ENCODE measurements around the gene NFATC4.
A peak's percentile ranks its signal among the peaks of the same experiment; 100 is the strongest.
"Not testable (repeated sequence)": the region's sequence is repeated elsewhere in the genome, so short reads cannot be mapped to it uniquely, and the experiment has no call there.

NFATC4 gene

DNA sequence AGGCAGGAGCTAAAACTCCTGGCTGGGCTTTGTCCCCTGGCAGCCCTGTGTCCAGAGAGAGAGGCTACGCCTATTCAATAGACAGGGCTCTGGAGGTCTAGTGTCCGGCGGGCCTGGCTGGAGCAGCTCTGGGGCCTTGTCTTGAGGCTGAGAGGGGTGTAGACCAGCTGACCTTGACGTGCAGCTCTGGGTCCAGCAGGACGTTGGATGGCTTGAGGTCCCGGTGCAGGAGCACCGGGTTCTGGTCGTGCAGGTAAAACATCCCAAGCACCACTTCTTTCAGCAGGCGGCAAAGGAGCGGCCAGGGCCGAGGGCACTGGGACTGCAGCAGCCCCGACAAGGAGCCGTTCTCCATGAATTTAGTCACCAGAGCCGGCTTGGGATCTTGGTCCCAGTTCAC is 29.1 kb upstream of the NFATC4 start:
- DNase-seq (ENCODE audit: extremely low read depth in 1 of 2, low read depth in 1 of 2) = no peak

DNA sequence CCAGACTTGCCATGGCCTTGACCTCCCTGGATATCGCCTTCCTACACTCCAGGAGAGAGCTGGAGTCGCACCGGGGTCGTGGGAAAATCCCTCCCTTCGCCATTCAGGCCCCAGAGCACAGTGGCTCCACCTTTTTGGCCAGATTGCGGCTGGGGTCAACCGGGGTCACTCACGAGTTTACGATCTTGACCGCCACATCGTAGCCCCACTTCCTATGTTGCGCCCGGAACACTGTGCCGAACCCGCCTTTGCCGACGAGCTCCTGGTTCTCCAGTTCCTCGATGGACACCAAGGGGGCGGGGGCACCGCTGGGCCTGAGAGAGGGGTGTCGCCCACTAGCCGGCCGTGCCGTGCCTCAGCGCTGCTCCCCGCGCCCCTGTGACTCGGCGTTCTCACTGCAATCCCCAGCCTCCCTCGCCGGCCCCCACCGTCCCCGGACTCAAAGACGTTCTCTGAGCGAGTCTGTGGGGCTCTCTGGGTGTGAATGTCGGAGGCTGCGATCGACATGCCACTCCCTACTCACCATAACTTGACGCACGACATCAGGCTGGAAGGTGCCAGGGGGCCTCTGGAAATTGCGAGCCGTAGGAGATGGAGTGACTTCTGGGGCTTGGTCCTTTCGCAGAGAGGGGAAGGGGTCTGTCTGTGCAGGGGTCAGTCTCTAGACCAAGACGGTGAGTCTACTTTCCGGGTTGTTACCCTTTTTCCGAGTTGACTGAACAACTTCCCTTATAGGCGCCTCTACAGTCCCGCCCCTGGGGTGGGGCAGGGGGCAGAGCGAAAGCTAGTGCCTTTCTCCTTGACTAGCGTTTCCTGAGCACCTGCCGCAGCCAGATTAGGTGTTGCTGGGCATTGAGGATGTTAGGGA is 28.5 kb upstream of the NFATC4 start, which contains the start of gene RIPK3:
TSS of gene RIPK3 (minus strand) at position 708 of the 868 bp plus-strand sequence. CDS start at position 543, 165 bp downstream.
- DNase-seq (ENCODE audit: extremely low read depth in 1 of 2, low read depth in 1 of 2) = peak in 1 of 2 donors; percentile 50

DNA sequence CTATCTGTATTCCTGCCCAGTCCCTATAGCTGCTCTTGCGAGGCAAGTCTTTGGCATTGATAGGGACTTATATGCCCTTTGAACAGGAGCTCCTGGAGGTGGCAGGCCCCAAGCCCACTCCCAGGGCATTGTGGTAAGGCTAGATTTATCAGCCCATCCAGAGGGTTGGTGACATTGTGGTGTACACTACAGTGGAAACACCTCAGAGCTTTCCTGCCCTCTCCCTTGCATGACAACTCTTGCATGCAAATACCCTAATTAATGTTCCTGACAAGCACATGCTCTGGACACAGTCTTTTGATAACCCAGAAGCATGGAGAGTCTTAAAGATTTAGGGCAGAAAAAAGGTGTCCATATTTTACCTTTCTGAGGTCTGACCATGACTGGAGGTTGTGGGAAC is 27.4 kb upstream of the NFATC4 start:
- DNase-seq (ENCODE audit: extremely low read depth in 1 of 2, low read depth in 1 of 2) = no peak

DNA sequence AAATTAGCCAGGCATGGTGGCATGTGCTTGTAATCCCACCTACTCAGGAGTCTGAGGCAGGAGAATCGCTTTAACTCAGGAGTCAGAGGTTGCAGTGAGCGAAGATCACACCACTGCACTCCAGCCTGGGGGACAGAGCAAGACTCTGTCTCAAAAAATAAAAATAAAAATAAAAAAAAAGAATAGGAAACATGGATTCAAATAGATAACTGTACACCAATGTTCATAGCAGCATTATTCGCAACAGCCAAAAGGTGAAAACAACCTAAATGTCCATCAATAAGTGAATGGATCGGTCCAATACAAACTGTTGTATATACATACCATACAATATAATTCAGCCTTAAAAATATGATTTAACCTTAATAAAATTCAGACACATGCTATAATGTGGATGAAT is 25.1 kb upstream of the NFATC4 start:
- DNase-seq (ENCODE audit: extremely low read depth in 1 of 2, low read depth in 1 of 2) = no peak

DNA sequence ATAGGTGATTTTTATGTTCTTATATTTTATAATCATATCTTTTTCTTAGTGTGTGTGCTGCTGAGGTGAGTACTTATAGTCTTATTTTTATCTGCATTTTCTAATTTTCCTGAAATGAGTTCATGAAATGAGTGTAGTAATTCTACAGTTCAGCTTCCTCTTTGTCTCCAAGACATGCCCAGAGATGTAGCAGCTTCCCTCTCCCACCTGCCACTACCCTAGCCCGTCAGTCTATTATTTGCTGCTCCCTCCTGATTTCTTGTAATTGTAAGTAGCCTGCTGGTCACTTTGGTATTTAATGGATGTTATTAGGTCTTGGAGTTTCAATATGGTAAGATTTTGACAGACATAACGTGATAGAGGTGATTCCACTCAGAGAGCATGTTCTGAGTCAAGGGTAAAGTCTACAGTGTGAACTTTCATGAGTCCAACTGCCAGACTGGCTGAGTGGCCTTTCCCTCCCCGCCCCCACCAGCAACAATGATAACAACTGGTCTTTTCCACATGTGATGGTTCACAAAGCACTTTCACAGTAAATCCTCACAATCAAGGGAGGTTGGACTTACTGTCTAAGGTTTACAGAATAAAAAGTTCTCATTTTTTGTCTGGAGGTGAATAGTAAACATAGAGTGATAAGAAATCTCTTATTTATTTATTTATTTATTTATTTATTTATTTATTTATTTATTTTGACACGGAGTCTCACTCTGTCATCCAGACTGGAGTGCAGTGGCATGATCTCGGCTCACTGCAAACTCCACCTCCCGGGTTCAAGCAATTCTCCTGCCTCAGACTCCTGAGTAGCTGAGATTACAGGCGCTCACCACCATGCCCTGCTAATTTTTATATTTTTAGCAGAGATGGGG is 24.0 kb upstream of the NFATC4 start:
- DNase-seq (ENCODE audit: extremely low read depth in 1 of 2, low read depth in 1 of 2) = no peak

DNA sequence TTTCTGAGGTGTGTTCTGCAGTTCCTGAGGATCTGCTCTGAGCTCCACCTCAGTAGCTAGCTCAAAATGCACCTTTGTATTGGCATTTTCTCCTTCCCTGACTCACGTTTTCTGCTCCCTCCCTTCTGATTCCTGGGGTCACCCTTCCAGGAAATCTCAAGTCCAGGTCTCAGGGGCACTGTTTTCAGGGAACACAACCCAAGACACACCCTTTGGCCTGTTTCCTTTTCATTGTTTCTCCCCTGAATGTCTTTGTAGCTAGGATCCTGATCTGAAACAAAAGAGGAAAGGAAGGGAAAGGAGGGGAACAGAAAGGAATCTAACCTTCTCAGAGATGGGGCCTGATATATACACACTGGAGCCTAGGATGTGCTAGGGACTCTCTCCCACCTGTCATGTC is 20.9 kb upstream of the NFATC4 start:
- no peak for DNase-seq (ENCODE audit: extremely low read depth in 1 of 2, low read depth in 1 of 2)

DNA sequence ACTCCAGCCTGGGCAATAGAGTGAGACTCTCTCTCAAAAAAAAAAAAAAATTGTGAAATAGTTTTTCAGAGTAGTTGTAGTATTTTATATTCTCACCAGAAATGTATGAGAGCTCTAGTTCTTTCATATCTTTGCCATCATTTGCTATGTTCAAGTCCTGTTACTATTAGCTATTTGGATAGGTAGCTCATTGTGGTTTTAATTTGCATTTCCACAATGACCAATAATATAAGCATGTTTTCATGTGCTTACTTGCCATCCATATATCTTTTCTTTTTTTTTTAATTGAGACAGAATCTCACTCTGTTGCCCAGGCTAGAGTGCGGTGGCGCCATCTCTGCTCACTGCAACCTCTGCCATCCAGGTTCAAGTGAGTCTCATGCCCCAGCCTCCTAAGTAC is 19.8 kb upstream of the NFATC4 start:
- DNase-seq (ENCODE audit: extremely low read depth in 1 of 2, low read depth in 1 of 2) = no peak

DNA sequence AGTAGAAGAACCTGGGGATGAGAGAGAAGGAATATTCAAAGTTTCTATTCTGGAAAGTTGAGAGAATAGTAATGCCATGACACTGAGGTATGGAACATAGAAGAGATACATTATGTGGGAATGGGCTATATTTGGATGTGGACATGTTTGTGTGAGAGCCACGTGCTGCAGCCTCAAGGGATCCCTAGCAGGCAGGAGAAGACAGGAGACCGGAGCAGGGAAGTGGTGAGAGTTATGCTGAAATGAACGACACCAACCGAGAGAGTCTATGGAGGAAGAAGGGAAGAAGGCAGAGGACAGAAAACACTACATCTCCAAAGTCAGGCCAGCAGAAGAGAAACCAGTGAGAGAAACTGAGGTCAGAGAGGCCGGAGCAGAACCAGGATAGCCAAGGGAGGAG is 18.2 kb upstream of the NFATC4 start:
- no peak for DNase-seq (ENCODE audit: extremely low read depth in 1 of 2, low read depth in 1 of 2)

DNA sequence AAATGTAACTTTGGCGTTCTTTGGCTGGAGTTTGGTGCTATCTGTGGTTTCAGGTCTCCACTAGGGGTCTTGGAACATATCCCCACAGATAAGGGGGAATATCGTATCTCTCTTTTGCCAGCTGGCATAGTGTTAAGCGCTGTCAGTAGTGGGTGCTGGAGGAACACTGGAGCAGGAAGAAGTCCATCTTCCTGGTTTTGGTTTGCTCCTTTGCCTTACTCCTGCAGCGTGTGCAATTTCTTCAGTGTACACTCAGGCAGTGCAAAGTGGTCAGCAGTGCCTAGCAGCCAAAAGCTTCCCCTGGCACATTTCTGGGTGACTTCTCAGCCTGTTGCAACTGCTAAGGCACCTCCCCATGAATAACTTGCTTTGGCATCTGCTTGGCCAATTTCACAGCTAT is 16.5 kb upstream of the NFATC4 start:
- DNase-seq (ENCODE audit: extremely low read depth in 1 of 2, low read depth in 1 of 2) = no peak

DNA sequence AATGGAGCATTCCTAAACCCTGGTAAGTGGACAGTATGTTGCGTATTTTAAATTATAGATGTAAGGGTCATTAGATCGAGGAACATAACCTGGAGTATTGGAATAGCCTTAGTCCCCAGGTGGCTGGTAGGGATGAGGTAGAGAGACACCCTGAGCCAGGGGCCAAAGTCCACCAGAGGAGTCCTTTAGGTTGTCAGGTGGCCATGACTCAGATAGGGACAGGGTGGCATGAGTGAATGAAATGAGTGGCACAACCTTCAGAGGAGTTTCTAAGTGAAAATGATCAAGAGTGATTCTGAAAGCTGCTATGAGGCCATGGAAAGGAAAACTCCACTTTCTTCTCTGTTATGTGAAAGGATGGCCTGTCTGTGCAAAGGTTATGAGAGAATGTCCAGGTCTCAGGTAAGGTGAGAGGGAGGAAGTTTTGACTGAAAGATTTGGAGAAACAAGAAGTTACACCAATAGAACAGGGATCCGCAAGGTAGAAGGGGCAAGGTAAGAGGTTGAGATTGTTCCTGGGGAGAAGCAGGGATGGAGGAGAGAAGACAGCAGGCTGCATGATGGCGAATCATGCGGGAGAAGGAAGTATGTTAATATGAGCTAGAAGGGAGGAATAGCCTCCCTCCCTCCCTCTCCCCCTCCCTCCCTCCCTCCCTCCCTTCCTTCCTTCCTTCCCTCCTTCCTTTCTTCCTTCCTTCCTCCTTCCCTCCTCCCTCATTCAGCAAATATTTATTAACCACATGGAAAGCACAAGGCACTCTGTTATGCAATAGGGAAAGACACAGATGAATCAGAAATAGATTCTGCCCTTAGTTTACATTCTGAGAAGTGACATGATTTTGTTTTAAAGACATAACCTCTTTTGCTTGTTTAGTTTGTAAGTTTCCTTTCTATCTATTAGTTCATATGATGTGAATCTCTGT is 14.2 kb upstream of the NFATC4 start:
- DNase-seq (ENCODE audit: extremely low read depth in 1 of 2, low read depth in 1 of 2) = no peak

DNA sequence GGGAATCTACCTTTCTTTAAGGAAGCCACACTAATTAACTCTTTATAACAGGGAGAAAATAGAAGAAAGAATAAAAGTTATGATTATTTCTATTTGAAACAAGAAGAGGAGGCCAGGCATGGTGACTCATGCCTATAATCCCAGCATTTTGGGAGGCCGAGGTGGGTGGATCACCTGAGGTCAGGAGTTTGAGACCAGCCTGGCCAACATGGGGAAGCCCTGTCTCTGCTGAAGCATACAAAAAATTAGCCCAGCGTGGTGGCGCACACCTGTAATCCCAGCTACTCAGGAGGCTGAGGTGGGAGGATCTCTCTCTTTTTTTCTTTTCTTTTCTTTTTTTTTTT is 13.5 kb upstream of the NFATC4 start:
- DNase-seq (ENCODE audit: extremely low read depth in 1 of 2, low read depth in 1 of 2) = not testable (repeated sequence)

DNA sequence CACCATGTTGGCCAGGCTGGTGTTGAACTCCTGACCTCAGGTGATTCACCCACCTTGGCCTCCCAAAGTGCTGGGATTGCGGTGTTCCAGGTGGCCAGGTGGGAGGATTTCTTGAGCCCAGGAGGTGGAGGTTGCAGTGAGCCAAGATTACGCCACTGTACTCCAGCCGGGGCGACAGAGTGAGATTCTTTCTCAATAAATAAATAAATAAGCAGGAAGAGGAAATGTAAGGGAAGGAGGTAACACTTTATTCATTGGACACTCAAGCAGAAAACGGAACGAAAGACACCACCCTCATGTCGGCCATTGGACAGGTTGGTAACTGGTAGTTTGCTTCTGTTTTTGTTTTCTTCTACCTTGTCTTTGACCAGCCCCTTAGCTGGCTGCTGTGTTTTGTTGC is 13.0 kb upstream of the NFATC4 start:
- DNase-seq (ENCODE audit: extremely low read depth in 1 of 2, low read depth in 1 of 2) = no peak

DNA sequence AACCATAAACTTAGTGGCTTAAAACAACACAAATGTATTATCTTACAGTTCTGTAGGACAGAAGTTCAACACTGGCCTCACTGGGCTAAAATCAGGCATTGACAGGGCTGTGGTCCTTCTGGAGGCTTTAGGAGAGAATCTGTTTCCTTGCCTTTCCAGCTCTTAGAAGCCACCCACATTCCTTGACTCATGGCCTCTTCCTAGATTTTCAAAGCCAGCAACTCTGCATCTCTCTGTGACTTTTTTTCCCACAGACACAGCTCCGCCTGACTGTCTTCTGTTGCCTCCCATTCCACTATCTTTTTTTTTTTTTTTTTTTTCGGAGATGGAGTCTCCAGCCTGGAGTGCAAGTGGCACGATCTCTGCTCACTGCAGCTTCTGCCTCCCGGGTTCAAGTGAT is 11.8 kb upstream of the NFATC4 start:
- DNase-seq (ENCODE audit: extremely low read depth in 1 of 2, low read depth in 1 of 2) = no peak

DNA sequence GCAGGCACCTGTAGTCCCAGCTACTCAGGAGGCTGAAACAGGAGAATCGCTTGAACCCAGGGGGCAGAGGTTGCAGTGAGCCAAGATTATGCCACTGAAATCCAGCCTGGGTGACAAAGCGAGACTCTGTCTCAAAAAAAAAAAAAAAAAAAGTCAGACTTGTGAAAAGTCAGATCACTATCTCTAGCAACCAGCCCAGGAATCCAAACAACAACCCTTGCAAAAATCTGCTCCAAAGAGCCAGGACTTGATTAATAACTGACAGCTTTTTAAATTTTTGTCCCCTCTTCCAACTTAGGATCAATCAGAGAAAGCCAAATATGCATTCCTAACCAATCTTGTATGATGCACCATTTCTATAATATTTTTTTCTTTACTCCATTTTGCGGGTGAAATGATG is 7.7 kb upstream of the NFATC4 start:
- DNase-seq (ENCODE audit: extremely low read depth in 1 of 2, low read depth in 1 of 2) = no peak

DNA sequence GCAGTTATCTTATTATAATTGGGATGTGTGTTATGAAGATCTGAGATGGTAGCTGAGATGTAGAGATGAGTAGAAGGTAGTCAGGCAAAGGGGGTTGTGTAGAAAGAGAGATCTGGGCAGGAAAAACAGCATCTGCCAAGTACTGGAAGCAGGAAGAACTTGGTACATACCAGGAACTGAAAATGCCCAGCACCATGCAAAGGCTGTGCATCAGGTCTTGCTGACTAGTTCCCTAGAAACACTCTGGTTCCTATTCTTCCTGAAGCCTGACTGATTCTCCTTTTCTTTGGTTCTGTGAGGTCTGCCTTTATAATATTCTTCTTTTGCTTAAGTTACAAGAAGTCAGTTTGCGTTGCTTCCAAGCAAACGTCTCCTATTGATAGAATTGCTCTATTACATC is 6.7 kb upstream of the NFATC4 start:
- no peak for DNase-seq (ENCODE audit: extremely low read depth in 1 of 2, low read depth in 1 of 2)

DNA sequence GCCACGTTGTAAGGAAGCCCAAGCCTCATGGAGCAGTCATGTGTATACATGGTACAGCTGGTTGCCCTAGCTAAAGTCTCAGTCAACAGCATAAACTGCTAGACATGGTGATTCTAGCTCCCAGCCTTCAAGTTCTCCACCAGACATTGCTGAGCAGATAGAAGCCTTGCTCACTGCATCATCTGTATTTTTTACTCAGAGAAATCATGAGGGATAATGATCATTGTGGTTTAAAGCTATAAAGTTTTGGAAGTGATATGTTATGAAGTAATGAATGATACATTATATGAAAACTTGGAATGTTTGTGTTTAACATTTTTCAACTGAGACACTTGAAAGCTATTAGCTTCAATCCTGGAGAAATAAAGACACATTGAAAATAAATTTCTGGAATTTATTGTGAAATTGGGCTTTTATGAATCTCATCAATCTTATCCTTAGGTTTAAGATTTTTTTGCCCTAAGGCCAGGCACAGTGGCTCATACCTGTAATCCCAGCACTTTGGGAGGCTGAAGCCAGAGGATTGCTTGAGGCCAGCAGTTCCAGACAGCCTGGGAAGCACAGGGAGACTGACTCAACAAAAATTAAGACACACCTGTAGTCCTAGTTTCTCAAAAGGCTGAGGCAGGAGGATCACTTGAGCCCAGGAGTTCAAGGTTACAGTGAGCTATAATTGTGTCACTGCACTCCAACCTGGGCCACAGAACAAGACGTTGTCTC is 5.6 kb upstream of the NFATC4 start:
- DNase-seq (ENCODE audit: extremely low read depth in 1 of 2, low read depth in 1 of 2) = no peak

DNA sequence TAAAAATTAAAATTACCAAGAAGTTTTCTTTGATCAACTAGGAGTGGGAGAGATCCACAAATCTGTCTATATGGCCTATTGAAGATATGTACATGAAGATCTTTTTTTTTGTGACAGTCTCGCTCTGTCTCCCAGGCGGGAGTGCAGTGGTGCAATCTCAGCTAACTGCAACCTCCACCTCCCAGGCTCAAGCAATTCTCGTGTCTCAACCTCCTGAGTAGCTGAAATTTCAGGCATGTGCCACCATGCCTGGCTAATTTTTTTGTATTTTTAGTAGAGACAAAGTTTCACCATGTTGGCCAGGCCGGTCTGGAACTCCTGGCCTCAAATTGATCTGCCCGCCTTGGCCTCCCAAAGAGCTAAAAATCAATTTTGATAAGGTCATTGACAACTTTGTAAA is 4.6 kb upstream of the NFATC4 start:
- no peak for DNase-seq (ENCODE audit: extremely low read depth in 1 of 2, low read depth in 1 of 2)

DNA sequence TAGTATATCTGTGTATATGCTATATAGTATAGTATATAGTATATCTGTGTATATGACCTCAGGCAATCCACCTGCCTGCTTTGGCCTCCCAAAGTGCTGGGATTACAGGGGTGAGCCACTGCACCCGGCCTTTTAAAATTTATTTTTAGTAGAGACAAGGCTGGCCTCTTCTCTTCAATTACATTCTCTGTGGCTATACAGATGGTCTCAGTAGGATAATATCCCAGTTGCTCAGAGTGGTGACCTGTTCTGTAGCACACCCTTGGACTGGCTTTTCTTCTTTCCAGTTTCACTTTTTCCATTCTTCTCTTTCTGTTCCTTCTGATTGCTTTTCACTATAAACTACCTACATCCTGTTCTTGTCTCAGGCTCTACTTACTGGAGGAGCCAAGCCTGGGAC is 3.1 kb upstream of the NFATC4 start:
- no peak for DNase-seq (ENCODE audit: extremely low read depth in 1 of 2, low read depth in 1 of 2)

DNA sequence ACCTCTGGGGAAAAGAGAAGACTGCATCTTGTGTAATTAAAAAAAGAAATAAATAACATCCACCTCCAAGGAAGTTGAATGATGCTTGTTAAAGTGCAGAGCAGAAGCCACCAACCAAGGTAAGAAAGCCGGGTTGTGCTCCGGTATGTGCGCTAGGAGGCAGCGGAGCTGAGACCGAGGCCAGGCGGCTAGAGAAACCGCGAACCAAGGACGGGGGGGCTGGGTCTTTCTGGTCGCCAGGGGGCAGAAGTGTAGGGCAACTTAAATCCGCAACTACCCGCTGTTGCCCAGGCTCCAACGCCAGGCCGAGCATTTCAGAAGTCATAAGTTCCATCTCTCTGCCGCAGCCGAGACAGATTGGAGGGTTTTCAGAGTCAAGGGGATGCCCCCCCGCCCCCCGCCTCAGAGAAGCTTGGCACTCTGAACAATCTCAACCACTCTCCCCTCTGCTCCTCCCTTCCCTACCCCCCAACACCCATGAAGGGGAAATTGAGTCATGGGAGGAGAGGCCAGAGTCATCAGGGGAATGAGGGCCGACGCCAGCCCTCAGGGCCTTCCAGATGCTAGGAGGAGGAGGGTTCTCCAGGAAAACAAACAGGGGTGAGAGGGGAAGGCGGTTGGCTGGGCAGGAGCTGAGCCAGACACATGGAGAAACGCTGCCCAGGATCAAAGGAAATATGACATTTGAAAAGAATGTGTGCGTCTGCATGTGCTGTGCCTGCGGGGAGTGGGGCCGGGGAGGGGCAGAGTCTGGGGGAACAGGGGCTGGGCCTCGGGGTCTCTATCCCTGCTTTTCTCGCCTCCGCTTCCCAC is 2.2 kb upstream of the NFATC4 start:
- DNase-seq (ENCODE audit: extremely low read depth in 1 of 2, low read depth in 1 of 2) = peak; percentile 52 to 69

DNA sequence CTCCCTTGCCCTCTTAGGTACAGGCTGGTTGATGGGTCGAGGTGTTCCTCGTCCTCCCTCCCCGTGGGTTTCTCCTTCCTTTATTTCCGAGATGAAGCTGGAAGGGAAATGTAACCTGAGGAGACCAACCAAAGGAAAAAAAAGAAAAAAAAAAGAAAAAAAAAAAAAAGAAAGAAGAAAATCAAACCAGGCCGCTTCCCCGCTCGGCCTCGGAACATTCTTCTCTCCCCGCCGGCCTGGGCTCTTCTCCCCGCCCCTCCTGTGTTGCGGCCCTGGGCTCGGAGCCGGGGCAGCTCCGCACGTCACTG is 1.6 kb upstream of the NFATC4 start:
- no peak for DNase-seq (ENCODE audit: extremely low read depth in 1 of 2, low read depth in 1 of 2)

All from stimulated activated CD8-positive, alpha-beta memory T cell treated with anti-CD3 and anti-CD28 coated beads, Interleukin-7, amount 100 ng/mL, for 48 hours (primary cell).